CD14-positive monocyte (primary cell): ENCODE measurements around the gene KIRREL3. TPM values are rescaled to one million over a fixed set of nuclear protein-coding genes. Genes with fewer than 3 reads are reported as not detected.
A peak's percentile ranks its signal among the peaks of the same experiment; 100 is the strongest.

Experiments
- DNase-seq, 3 donors: peaks; one replicate each; pipeline ENCODE4 v3.0.0-alpha.2; 2011 to 2022
- H2AFZ ChIP-seq: 2 replicates; pipeline ENCODE4 v1.6.0; 2012; ENCODE audit warnings: mild to moderate bottlenecking, low read depth, low read length, inconsistent platforms; ENCODE audit not compliant: insufficient read depth, poor library complexity, severe bottlenecking
- H3K27ac ChIP-seq, 2 donors: 1 replicate in 1 of 2; 2 replicates in 1 of 2; pipeline ENCODE4 v1.5.1; 2012 to 2013; ENCODE audit warnings: low read length in 2 of 2, control low read depth in 1 of 2, inconsistent platforms in 1 of 2, low read depth in 1 of 2, mild to moderate bottlenecking in 1 of 2
- H3K27me3 ChIP-seq, 2 donors: one replicate each; pipeline versions ENCODE4 v1.6.0 to v1.6.1; 2011 to 2013; ENCODE audit warnings: low read length in 2 of 2; ENCODE audit not compliant: control insufficient read depth in 2 of 2, insufficient read depth in 2 of 2
- H3K36me3 ChIP-seq, 2 donors: replicated peaks in 1 of 2; 1 replicate in 1 of 2; 2 replicates in 1 of 2; pipeline versions ENCODE4 v1.5.1 to v1.6.1; 2012 to 2013; ENCODE audit warnings: low read length in 2 of 2, control low read depth in 1 of 2, inconsistent platforms in 1 of 2, mild to moderate bottlenecking in 1 of 2; ENCODE audit not compliant: insufficient read depth in 2 of 2, control insufficient read depth in 1 of 2
- H3K4me1 ChIP-seq, 2 donors: 1 replicate in 1 of 2; 2 replicates in 1 of 2; pipeline versions ENCODE4 v1.5.1 to v1.6.1; 2012 to 2013; ENCODE audit warnings: low read length in 2 of 2, control low read depth in 1 of 2, inconsistent platforms in 1 of 2, mild to moderate bottlenecking in 1 of 2, moderate library complexity in 1 of 2; ENCODE audit not compliant: insufficient read depth in 2 of 2, control insufficient read depth in 1 of 2
- H3K4me2 ChIP-seq: replicated peaks from 2 replicates; pipeline ENCODE3; 2012; ENCODE audit warnings: low read length, moderate library complexity, mild to moderate bottlenecking; ENCODE audit not compliant: poor library complexity, severe bottlenecking; ENCODE audit errors: extremely low read depth
- H3K4me3 ChIP-seq, 3 experiments: fragments of 200-600 bp in 1 of 3; sonication (generic) in 1 of 3; replicated peaks in 1 of 3; 1 replicate in 2 of 3; 2 replicates in 1 of 3; pipeline ENCODE4 v1.5.1; 2011 to 2013; ENCODE audit warnings: low read length in 3 of 3, mild to moderate bottlenecking in 3 of 3, control low read depth in 2 of 3, low read depth in 2 of 3, inconsistent platforms in 1 of 3, moderate library complexity in 1 of 3
- H3K79me2 ChIP-seq: 2 replicates; pipeline ENCODE4 v1.6.0; 2012; ENCODE audit warnings: mild to moderate bottlenecking, control low read depth, inconsistent platforms, low read length, moderate library complexity; ENCODE audit not compliant: insufficient read depth
- H3K9ac ChIP-seq: 2 replicates; pipeline ENCODE4 v1.6.0; 2017; ENCODE audit warnings: low read length, mild to moderate bottlenecking; ENCODE audit not compliant: insufficient read depth, poor library complexity, severe bottlenecking
- H3K9me3 ChIP-seq, 2 donors: replicated peaks in 1 of 2; 1 replicate in 1 of 2; 2 replicates in 1 of 2; pipeline versions ENCODE4 v1.5.1 to v1.6.1; 2012 to 2013; ENCODE audit warnings: low read length in 2 of 2, control low read depth in 1 of 2; ENCODE audit not compliant: control insufficient read depth in 1 of 2, insufficient read depth in 1 of 2
- H4K20me1 ChIP-seq: 2 replicates; pipeline ENCODE4 v1.6.0; 2012; ENCODE audit warnings: mild to moderate bottlenecking, low read length, control low read depth, moderate library complexity; ENCODE audit not compliant: insufficient read depth
- H3K27ac Mint-ChIP-seq, 7 donors: one replicate each; pipeline ENCODE4 v1.8.0; 2020; ENCODE audit warnings: mild to moderate bottlenecking in 7 of 7, mixed read lengths in 7 of 7, moderate library complexity in 6 of 7, inconsistent platforms in 2 of 7
- H3K27me3 Mint-ChIP-seq, 3 donors: one replicate each; pipeline ENCODE4 v1.8.0; 2021 to 2022; ENCODE audit warnings: low read depth in 3 of 3, mild to moderate bottlenecking in 3 of 3, mixed read lengths in 3 of 3, moderate library complexity in 3 of 3, inconsistent platforms in 1 of 3
- H3K36me3 Mint-ChIP-seq, 2 donors: one replicate each; pipeline ENCODE4 v1.8.0; 2020; ENCODE audit warnings: mixed read lengths in 2 of 2, inconsistent platforms in 1 of 2, mild to moderate bottlenecking in 1 of 2
- H3K4me1 Mint-ChIP-seq: one replicate; pipeline ENCODE4 v1.8.0; 2020; ENCODE audit warnings: mild to moderate bottlenecking, mixed read lengths
- H3K4me3 Mint-ChIP-seq, 2 donors: one replicate each; pipeline ENCODE4 v1.8.0; 2020; ENCODE audit warnings: mild to moderate bottlenecking in 2 of 2, mixed read lengths in 2 of 2, moderate library complexity in 1 of 2
- H3K9me3 Mint-ChIP-seq, 7 donors: one replicate each; pipeline ENCODE4 v1.8.0; 2020 to 2022; ENCODE audit warnings: mixed read lengths in 7 of 7, mild to moderate bottlenecking in 6 of 7, moderate library complexity in 6 of 7, inconsistent platforms in 2 of 7
- CTCF ChIP-seq: fragments of 200-600 bp; IDR thresholded peaks from one replicate; pipeline ENCODE4 v1.8.0; 2022; ENCODE audit warnings: antibody characterized with exemption, mild to moderate bottlenecking
- WGBS: methylation state at CpG from one replicate; pipeline ENCODE4 v1.1.5; 2013; ENCODE audit warnings: missing lambda C conversion rate; ENCODE audit not compliant: insufficient coverage; 5-methylcytosine and 5-hydroxymethylcytosine counted together
- intact Hi-C, 2 donors: fragments of 100-400 bp; cut with micrococcal nuclease; formaldehyde crosslinking; loops; one replicate each; pipeline versions ENCODE4 v1.15.0 to v1.15.1; 2023
- polyA plus RNA-seq, 3 donors: library from polyadenylated mRNA; depleted of rRNA in 1 of 3; unstranded in 2 of 3; stranded (reverse) in 1 of 3; fragments of 300-500 nt in 2 of 3; fragments of >200 nt in 1 of 3; fragmentation: Illumina TruSeq in 2 of 3; gene quantifications; 1 replicate in 2 of 3; 2 replicates in 1 of 3; pipeline ENCODE4 v1.2.3, GENCODE V29; 2012 to 2021

KIRREL3 gene
- polyA plus RNA-seq, 3 donors, result not detected

- intact Hi-C loops, result no loop called here
- Histone ChIP-seq H4K20me1 (no peaks in the 10 kb centered on the region), H3K9me3 (no peaks in the 10 kb centered on the region), H3K9ac (no peak overlapping the region), H3K4me2 (no peak overlapping the region), H3K27ac (no peak overlapping the region), H3K27me3 (no peaks in the 10 kb centered on the region), H3K4me1 (no peaks in the 10 kb centered on the region), H3K36me3 (no peaks in the 10 kb centered on the region), H3K79me2 (no peaks in the 10 kb centered on the region), H3K4me3 (no peak overlapping the region), H2AFZ (no peak overlapping the region)
- Mint-ChIP-seq H3K27ac (no peak overlapping the region), H3K4me3 (no peak overlapping the region), H3K36me3 (no peaks in the 10 kb centered on the region), H3K27me3 (peaks cover 2 to 9% (median 8%) of the 10 kb centered on the region in 3 donors), H3K4me1 (no peaks in the 10 kb centered on the region), H3K9me3 (peaks cover 0 to 2% (median 0%) of the 10 kb centered on the region in 7 donors)
- no peak for DNase-seq
- TF ChIP-seq CTCF, result no peak
- no CpG with 5 or more reads among the region's 4 CpGs for WGBS
Measured at GRCh38 chr11:126560221-126560620, 440.3 kb downstream of the KIRREL3 start.

DNA sequence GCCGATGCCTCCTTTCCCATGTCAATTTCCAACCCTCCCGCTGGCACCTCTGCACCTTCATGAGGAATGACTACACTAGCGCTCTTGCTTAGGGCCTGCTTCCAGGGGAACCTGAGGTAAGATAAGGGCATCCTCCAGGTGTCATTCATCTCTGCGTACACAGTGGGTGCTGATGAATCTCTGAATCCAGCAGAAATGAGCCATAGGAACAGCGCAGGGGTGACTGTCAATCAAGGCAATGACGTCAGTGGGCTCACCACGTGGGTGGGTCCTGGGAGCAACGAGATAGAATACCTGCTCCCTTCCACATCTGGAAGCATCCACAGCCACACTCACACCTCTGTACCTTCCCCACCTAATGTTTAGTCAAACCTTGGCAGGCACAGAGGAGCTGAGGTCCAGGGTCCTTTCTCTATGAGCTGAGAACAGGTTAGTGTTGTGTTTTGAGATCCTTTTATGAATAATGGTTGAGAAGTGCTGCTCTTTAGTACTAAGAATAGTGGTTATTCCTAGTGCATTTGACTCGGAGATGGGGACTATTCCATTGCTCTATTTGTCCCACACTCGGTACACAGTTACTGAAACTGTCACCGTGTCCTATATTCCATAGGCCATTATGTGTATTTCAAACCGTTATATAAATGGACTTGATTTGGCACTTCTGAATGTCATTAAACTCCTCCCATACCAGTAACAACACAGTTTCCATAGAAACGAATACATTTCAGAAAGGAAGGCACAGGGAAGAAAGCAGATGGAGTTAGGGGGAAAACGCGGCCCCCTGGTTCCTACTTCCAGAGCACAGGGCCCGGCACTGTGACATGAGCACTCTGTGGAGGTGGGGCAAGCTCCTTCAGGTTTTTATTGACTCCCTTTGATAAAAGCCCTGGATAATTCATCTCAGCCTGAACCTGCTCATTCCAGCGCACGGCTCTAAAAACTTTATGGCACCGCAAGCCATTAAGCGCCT, 451.7 kb downstream of the KIRREL3 start:
- Histone ChIP-seq H3K27ac (no peak overlapping the region), H3K9ac (no peak overlapping the region), H3K79me2 (no peaks in the 10 kb centered on the region), H3K27me3 (peaks cover 2 to 9% of the 10 kb centered on the region in 2 donors), H2AFZ (no peak overlapping the region), H3K4me1 (no peaks in the 10 kb centered on the region), H3K9me3 (no peaks in the 10 kb centered on the region), H3K4me3 (no peak overlapping the region), H3K4me2 (no peak overlapping the region), H4K20me1 (no peaks in the 10 kb centered on the region), H3K36me3 (no peaks in the 10 kb centered on the region)
- no peak for TF ChIP-seq CTCF
- DNase-seq, result no peak
- Mint-ChIP-seq H3K27ac (peak overlapping the region in 1 of 7 donors; percentile 7), H3K27me3 (peaks cover 10 to 12% (median 11%) of the 10 kb centered on the region in 3 donors), H3K4me1 (no peaks in the 10 kb centered on the region), H3K36me3 (no peaks in the 10 kb centered on the region), H3K9me3 (peaks cover 0 to 4% (median 0%) of the 10 kb centered on the region in 7 donors), H3K4me3 (no peak overlapping the region)
- intact Hi-C loops, result no loop called here
- 90% methylated on average over 15 of the region's 20 CpGs for WGBS
